ENCODE measurements around the gene ADAMTSL1.

ADAMTSL1 gene

GRCh38 chr9:18703151-18703900 lies 229.4 kb downstream of the ADAMTSL1 start:
- H3K9ac ChIP-seq (ENCODE audit: low read depth in 1 of 2, low read length in 2 of 2), result no peak overlapping the region
- H3K27me3 ChIP-seq (ENCODE audit: control insufficient read depth in 1 of 2, insufficient read depth in 2 of 2, low read length in 2 of 2), result no peaks in the 10 kb centered on the region
- H3K27ac ChIP-seq (ENCODE audit: low read depth, low read length), result no peak overlapping the region
- H3K4me3 ChIP-seq (ENCODE audit: low read depth in 1 of 2, low read length in 2 of 2), result no peak overlapping the region
- H3K9me3 ChIP-seq (ENCODE audit: control insufficient read depth in 1 of 2, low read length in 2 of 2), result no peaks in the 10 kb centered on the region
- H3K4me1 ChIP-seq (ENCODE audit: control insufficient read depth in 1 of 2, insufficient read depth in 2 of 2, low read length in 2 of 2), result peaks cover 9 to 13% of the 10 kb centered on the region in 2 donors
- H3K36me3 ChIP-seq (ENCODE audit: control insufficient read depth in 1 of 2, insufficient read depth in 2 of 2, low read length in 2 of 2), result no peaks in the 10 kb centered on the region

GRCh38 chr9:18703901-18704379 lies 230.0 kb downstream of the ADAMTSL1 start:
- Histone ChIP-seq H3K9ac (ENCODE audit: low read depth in 1 of 2, low read length in 2 of 2) (no peak overlapping the region), H3K27me3 (ENCODE audit: control insufficient read depth in 1 of 2, insufficient read depth in 2 of 2, low read length in 2 of 2) (no peaks in the 10 kb centered on the region), H3K4me3 (ENCODE audit: low read depth in 1 of 2, low read length in 2 of 2) (no peak overlapping the region), H3K9me3 (ENCODE audit: control insufficient read depth in 1 of 2, low read length in 2 of 2) (no peaks in the 10 kb centered on the region), H3K27ac (ENCODE audit: low read depth, low read length) (no peak overlapping the region), H3K4me1 (ENCODE audit: control insufficient read depth in 1 of 2, insufficient read depth in 2 of 2, low read length in 2 of 2) (peaks cover 9 to 13% of the 10 kb centered on the region in 2 donors), H3K36me3 (ENCODE audit: control insufficient read depth in 1 of 2, insufficient read depth in 2 of 2, low read length in 2 of 2) (no peaks in the 10 kb centered on the region)

- no peak overlapping the region for H3K4me3 ChIP-seq (ENCODE audit: low read depth in 1 of 2, low read length in 2 of 2)
- H3K27ac ChIP-seq (ENCODE audit: low read depth, low read length), result no peak overlapping the region
- peaks cover 9 to 13% of the 10 kb centered on the region in 2 donors for H3K4me1 ChIP-seq (ENCODE audit: control insufficient read depth in 1 of 2, insufficient read depth in 2 of 2, low read length in 2 of 2)
- H3K9me3 ChIP-seq (ENCODE audit: control insufficient read depth in 1 of 2, low read length in 2 of 2), result no peaks in the 10 kb centered on the region
- H3K36me3 ChIP-seq (ENCODE audit: control insufficient read depth in 1 of 2, insufficient read depth in 2 of 2, low read length in 2 of 2), result no peaks in the 10 kb centered on the region
- H3K9ac ChIP-seq (ENCODE audit: low read depth in 1 of 2, low read length in 2 of 2), result no peak overlapping the region
- H3K27me3 ChIP-seq (ENCODE audit: control insufficient read depth in 1 of 2, insufficient read depth in 2 of 2, low read length in 2 of 2), result no peaks in the 10 kb centered on the region
These were observed 231.9 kb downstream of the ADAMTSL1 start for GRCh38 chr9:18705796-18706392.

- no peak overlapping the region for H3K27ac ChIP-seq (ENCODE audit: low read depth, low read length)
- no peaks in the 10 kb centered on the region for H3K27me3 ChIP-seq (ENCODE audit: control insufficient read depth in 1 of 2, insufficient read depth in 2 of 2, low read length in 2 of 2)
- no peak overlapping the region for H3K9ac ChIP-seq (ENCODE audit: low read depth in 1 of 2, low read length in 2 of 2)
- no peaks in the 10 kb centered on the region for H3K36me3 ChIP-seq (ENCODE audit: control insufficient read depth in 1 of 2, insufficient read depth in 2 of 2, low read length in 2 of 2)
- no peak overlapping the region for H3K4me3 ChIP-seq (ENCODE audit: low read depth in 1 of 2, low read length in 2 of 2)
- no peaks in the 10 kb centered on the region for H3K9me3 ChIP-seq (ENCODE audit: control insufficient read depth in 1 of 2, low read length in 2 of 2)
- peaks cover 9 to 13% of the 10 kb centered on the region in 2 donors for H3K4me1 ChIP-seq (ENCODE audit: control insufficient read depth in 1 of 2, insufficient read depth in 2 of 2, low read length in 2 of 2)
These were observed 232.7 kb downstream of the ADAMTSL1 start for GRCh38 chr9:18706648-18707047.

- Histone ChIP-seq H3K36me3 (ENCODE audit: control insufficient read depth in 1 of 2, insufficient read depth in 2 of 2, low read length in 2 of 2) (no peaks in the 10 kb centered on the region), H3K9me3 (ENCODE audit: control insufficient read depth in 1 of 2, low read length in 2 of 2) (no peaks in the 10 kb centered on the region), H3K9ac (ENCODE audit: low read depth in 1 of 2, low read length in 2 of 2) (no peak overlapping the region), H3K4me1 (ENCODE audit: control insufficient read depth in 1 of 2, insufficient read depth in 2 of 2, low read length in 2 of 2) (peaks cover 9 to 13% of the 10 kb centered on the region in 2 donors), H3K27me3 (ENCODE audit: control insufficient read depth in 1 of 2, insufficient read depth in 2 of 2, low read length in 2 of 2) (no peaks in the 10 kb centered on the region), H3K4me3 (ENCODE audit: low read depth in 1 of 2, low read length in 2 of 2) (no peak overlapping the region), H3K27ac (ENCODE audit: low read depth, low read length) (no peak overlapping the region)
These were observed 233.1 kb downstream of the ADAMTSL1 start for GRCh38 chr9:18707061-18707461.

GRCh38 chr9:18707489-18708205 lies 233.7 kb downstream of the ADAMTSL1 start:
- H3K27me3 ChIP-seq (ENCODE audit: control insufficient read depth in 1 of 2, insufficient read depth in 2 of 2, low read length in 2 of 2), result no peaks in the 10 kb centered on the region
- H3K36me3 ChIP-seq (ENCODE audit: control insufficient read depth in 1 of 2, insufficient read depth in 2 of 2, low read length in 2 of 2), result no peaks in the 10 kb centered on the region
- H3K9me3 ChIP-seq (ENCODE audit: control insufficient read depth in 1 of 2, low read length in 2 of 2), result no peaks in the 10 kb centered on the region
- no peak overlapping the region for H3K9ac ChIP-seq (ENCODE audit: low read depth in 1 of 2, low read length in 2 of 2)
- H3K4me3 ChIP-seq (ENCODE audit: low read depth in 1 of 2, low read length in 2 of 2), result no peak overlapping the region
- H3K27ac ChIP-seq (ENCODE audit: low read depth, low read length), result no peak overlapping the region
- peaks cover 9 to 13% of the 10 kb centered on the region in 2 donors for H3K4me1 ChIP-seq (ENCODE audit: control insufficient read depth in 1 of 2, insufficient read depth in 2 of 2, low read length in 2 of 2)

GRCh38 chr9:18708429-18708828 lies 234.5 kb downstream of the ADAMTSL1 start:
- Histone ChIP-seq H3K4me3 (ENCODE audit: low read depth in 1 of 2, low read length in 2 of 2) (no peak overlapping the region), H3K27ac (ENCODE audit: low read depth, low read length) (no peak overlapping the region), H3K9me3 (ENCODE audit: control insufficient read depth in 1 of 2, low read length in 2 of 2) (no peaks in the 10 kb centered on the region), H3K9ac (ENCODE audit: low read depth in 1 of 2, low read length in 2 of 2) (no peak overlapping the region), H3K27me3 (ENCODE audit: control insufficient read depth in 1 of 2, insufficient read depth in 2 of 2, low read length in 2 of 2) (no peaks in the 10 kb centered on the region), H3K4me1 (ENCODE audit: control insufficient read depth in 1 of 2, insufficient read depth in 2 of 2, low read length in 2 of 2) (peaks cover 9 to 13% of the 10 kb centered on the region in 2 donors), H3K36me3 (ENCODE audit: control insufficient read depth in 1 of 2, insufficient read depth in 2 of 2, low read length in 2 of 2) (no peaks in the 10 kb centered on the region)

- H3K27ac ChIP-seq (ENCODE audit: low read depth, low read length), result no peak overlapping the region
- no peak overlapping the region for H3K9ac ChIP-seq (ENCODE audit: low read depth in 1 of 2, low read length in 2 of 2)
- H3K4me1 ChIP-seq (ENCODE audit: control insufficient read depth in 1 of 2, insufficient read depth in 2 of 2, low read length in 2 of 2), result peaks cover 9 to 13% of the 10 kb centered on the region in 2 donors
These were observed 236.1 kb downstream of the ADAMTSL1 start for GRCh38 chr9:18710065-18710464.

GRCh38 chr9:18717759-18718158 lies 243.8 kb downstream of the ADAMTSL1 start:
- Histone ChIP-seq H3K36me3 (ENCODE audit: control insufficient read depth in 1 of 2, insufficient read depth in 2 of 2, low read length in 2 of 2) (no peaks in the 10 kb centered on the region), H3K27me3 (ENCODE audit: control insufficient read depth in 1 of 2, insufficient read depth in 2 of 2, low read length in 2 of 2) (no peaks in the 10 kb centered on the region), H3K9ac (ENCODE audit: low read depth in 1 of 2, low read length in 2 of 2) (no peak overlapping the region), H3K4me1 (ENCODE audit: control insufficient read depth in 1 of 2, insufficient read depth in 2 of 2, low read length in 2 of 2) (no peaks in the 10 kb centered on the region), H3K9me3 (ENCODE audit: control insufficient read depth in 1 of 2, low read length in 2 of 2) (no peaks in the 10 kb centered on the region), H3K4me3 (ENCODE audit: low read depth in 1 of 2, low read length in 2 of 2) (no peak overlapping the region), H3K27ac (ENCODE audit: low read depth, low read length) (no peak overlapping the region)

More at GRCh38 chr9:18710065-18710464, 236.1 kb downstream of the ADAMTSL1 start:
- Histone ChIP-seq H3K9me3 (ENCODE audit: control insufficient read depth in 1 of 2, low read length in 2 of 2) (no peaks in the 10 kb centered on the region), H3K4me3 (ENCODE audit: low read depth in 1 of 2, low read length in 2 of 2) (no peak overlapping the region), H3K36me3 (ENCODE audit: control insufficient read depth in 1 of 2, insufficient read depth in 2 of 2, low read length in 2 of 2) (no peaks in the 10 kb centered on the region), H3K27me3 (ENCODE audit: control insufficient read depth in 1 of 2, insufficient read depth in 2 of 2, low read length in 2 of 2) (no peaks in the 10 kb centered on the region)

- Histone ChIP-seq H3K4me1 (ENCODE audit: control insufficient read depth in 1 of 2, insufficient read depth in 2 of 2, low read length in 2 of 2) (no peaks in the 10 kb centered on the region), H3K27me3 (ENCODE audit: control insufficient read depth in 1 of 2, insufficient read depth in 2 of 2, low read length in 2 of 2) (no peaks in the 10 kb centered on the region)
These were observed 244.4 kb downstream of the ADAMTSL1 start for GRCh38 chr9:18718393-18718792.

More at GRCh38 chr9:18718393-18718792, 244.4 kb downstream of the ADAMTSL1 start:
- Histone ChIP-seq H3K9me3 (ENCODE audit: control insufficient read depth in 1 of 2, low read length in 2 of 2) (no peaks in the 10 kb centered on the region), H3K4me3 (ENCODE audit: low read depth in 1 of 2, low read length in 2 of 2) (no peak overlapping the region), H3K9ac (ENCODE audit: low read depth in 1 of 2, low read length in 2 of 2) (no peak overlapping the region), H3K36me3 (ENCODE audit: control insufficient read depth in 1 of 2, insufficient read depth in 2 of 2, low read length in 2 of 2) (no peaks in the 10 kb centered on the region), H3K27ac (ENCODE audit: low read depth, low read length) (no peak overlapping the region)

Measured in duodenal mucosa (tissue), 2 donors.